Daoy (cell line): ENCODE measurements around the gene DCDC2B. TPM values are rescaled to one million over a fixed set of nuclear protein-coding genes. Genes with fewer than 3 reads are reported as not detected.

Experiments
- DNase-seq: peaks from one replicate; pipeline ENCODE4 v3.0.0-alpha.2; 2015; ENCODE audit warnings: low read depth
- total RNA-seq: library from RNA; depleted of rRNA; stranded (reverse); fragments of >200 nt; shearing (Covaris generic); gene quantifications from 2 replicates; pipeline ENCODE4 v1.2.3, GENCODE V29; 2014

The DCDC2B gene
- total RNA-seq, 1 experiment from 2014 or later = not detected

GRCh38 chr1:32221980-32222755 lies 13.3 kb downstream of the DCDC2B start, which contains the start of the genes EIF3I and TMEM234:
EIF3I (plus strand) TSS chr1:32222407; CDS start chr1:32222442, 35 bp downstream.
TMEM234 (minus strand) TSS chr1:32222353; CDS start chr1:32222322, 31 bp downstream.
- DNase-seq = peak; percentile 95

GRCh38 chr1:32223683-32224082 lies 14.8 kb downstream of the DCDC2B start:
- DNase-seq = no peak

- no peak for DNase-seq
Observed at GRCh38 chr1:32224285-32224684, 15.4 kb downstream of the DCDC2B start.

- DNase-seq = no peak
Observed at GRCh38 chr1:32228771-32229170, 19.9 kb downstream of the DCDC2B start.

GRCh38 chr1:32231843-32232432 lies 23.0 kb downstream of the DCDC2B start:
- no peak for DNase-seq

- no peak for DNase-seq
Observed at GRCh38 chr1:32232558-32233304, 23.8 kb downstream of the DCDC2B start.

GRCh38 chr1:32234792-32235191 lies 25.9 kb downstream of the DCDC2B start:
- no peak for DNase-seq

GRCh38 chr1:32239337-32239736 lies 30.4 kb downstream of the DCDC2B start:
- no peak for DNase-seq

- no peak for DNase-seq
Observed at GRCh38 chr1:32239790-32240139, 30.9 kb downstream of the DCDC2B start.

- DNase-seq = peak; percentile 72
Observed at GRCh38 chr1:32240140-32240951, 31.5 kb downstream of the DCDC2B start.

GRCh38 chr1:32241001-32241763 lies 32.3 kb downstream of the DCDC2B start:
- DNase-seq = peak; percentile 69

- no peak for DNase-seq
Observed at GRCh38 chr1:32242341-32242851, 33.5 kb downstream of the DCDC2B start.

GRCh38 chr1:32246888-32247273 lies 38.0 kb downstream of the DCDC2B start, which contains the start of gene FAM167B:
FAM167B (plus strand) TSS chr1:32247222; CDS start chr1:32247422, 200 bp downstream.
- DNase-seq = no peak

GRCh38 chr1:32247452-32247851 lies 38.6 kb downstream of the DCDC2B start:
- DNase-seq = no peak

GRCh38 chr1:32247983-32248889 lies 39.3 kb downstream of the DCDC2B start:
- peak; percentile 79 for DNase-seq

- DNase-seq = peak; percentile 37
Observed at GRCh38 chr1:32249831-32250525, 41.1 kb downstream of the DCDC2B start.

GRCh38 chr1:32250893-32251716 lies 42.2 kb downstream of the DCDC2B start, which contains the start of gene LCK:
LCK (plus strand) TSS chr1:32251265; CDS start chr1:32274330, 23,065 bp downstream.
- no peak for DNase-seq
